Diencephalon (tissue), 1 donor: Measurements from ENCODE around the gene HECTD2. TPM values are rescaled to one million over a fixed set of nuclear protein-coding genes. Genes with fewer than 3 reads are reported as not detected.

Experiments used
- small RNA-seq: library from RNA; depleted of rRNA; stranded (forward); fragments of <200 nt; gene quantifications from one replicate; pipeline ENCODE3, GENCODE V24; 2014
- total RNA-seq: library from RNA; depleted of rRNA; stranded (reverse); fragments of >200 nt; gene quantifications from one replicate; pipeline ENCODE4 v1.2.3, GENCODE V29; 2014

The HECTD2 gene, protein sequence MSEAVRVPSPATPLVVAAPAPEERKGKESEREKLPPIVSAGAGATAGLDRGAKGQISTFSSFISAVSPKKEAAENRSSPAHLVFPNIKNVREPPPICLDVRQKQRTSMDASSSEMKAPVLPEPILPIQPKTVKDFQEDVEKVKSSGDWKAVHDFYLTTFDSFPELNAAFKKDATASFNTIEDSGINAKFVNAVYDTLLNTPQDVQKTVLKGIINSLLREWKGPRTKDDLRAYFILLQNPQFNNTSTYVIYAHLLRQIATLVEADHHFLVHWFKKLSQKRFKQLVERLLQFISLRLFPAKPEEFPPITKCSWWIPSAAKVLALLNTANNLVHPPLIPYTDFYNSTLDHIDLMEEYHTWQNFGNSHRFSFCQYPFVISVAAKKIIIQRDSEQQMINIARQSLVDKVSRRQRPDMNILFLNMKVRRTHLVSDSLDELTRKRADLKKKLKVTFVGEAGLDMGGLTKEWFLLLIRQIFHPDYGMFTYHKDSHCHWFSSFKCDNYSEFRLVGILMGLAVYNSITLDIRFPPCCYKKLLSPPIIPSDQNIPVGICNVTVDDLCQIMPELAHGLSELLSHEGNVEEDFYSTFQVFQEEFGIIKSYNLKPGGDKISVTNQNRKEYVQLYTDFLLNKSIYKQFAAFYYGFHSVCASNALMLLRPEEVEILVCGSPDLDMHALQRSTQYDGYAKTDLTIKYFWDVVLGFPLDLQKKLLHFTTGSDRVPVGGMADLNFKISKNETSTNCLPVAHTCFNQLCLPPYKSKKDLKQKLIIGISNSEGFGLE
- total RNA-seq, result 53.7 TPM

DNA sequence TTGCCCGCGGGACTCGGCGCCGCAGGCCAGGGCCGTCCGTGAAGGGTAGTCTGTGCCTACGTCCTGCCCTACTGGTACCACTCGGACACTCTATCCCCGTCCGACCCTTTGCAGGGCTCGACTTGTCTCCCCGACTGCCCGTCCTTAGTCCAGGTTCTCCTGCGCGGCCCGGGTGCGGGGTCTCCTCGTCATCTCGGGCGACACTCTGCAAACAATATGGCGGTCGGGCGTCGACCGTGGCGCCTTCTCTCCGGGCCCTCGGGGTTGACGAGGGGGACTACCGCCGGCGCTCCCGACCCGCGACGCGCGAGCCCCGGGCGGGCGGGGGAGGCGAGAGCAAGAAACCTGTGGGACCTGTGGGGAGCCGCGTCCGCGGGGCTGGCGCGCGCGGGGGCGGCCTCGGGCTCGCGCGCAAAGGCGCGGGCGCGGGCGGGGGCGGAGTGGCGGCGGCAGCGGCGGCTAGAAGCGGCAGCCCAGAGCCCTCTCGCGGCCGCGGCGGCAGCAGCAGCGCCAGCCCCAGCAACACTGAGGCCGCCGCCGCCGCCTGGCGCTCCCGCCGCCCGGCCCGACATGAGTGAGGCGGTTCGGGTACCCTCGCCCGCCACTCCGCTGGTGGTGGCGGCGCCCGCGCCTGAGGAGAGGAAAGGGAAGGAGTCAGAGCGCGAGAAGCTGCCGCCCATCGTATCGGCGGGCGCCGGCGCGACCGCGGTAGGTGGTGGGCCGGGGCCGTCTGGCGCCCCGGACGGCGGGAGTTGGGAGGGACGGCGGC lies at the start of gene HECTD2:
HECTD2 (plus strand) TSS at position 476 of the 769 bp plus-strand sequence; CDS start at position 571, 95 bp downstream.

Small RNAs within 50 kb of the gene (small RNA-seq; reads per million reads assigned to genes)
- gene AL161798.1 (not detected), gene RPS27P1 (not detected)

Other genes with a start within 250 kb of the HECTD2 start
- 36.9 TPM for gene PCGF5, start 189.7 kb upstream of the HECTD2 start, total RNA-seq
- 47.3 TPM for gene PPP1R3C, start 222.7 kb downstream of the HECTD2 start, total RNA-seq